K562 (cell line): ENCODE measurements around the gene PKHD1. TPM values are rescaled to one million over a fixed set of nuclear protein-coding genes. Genes with fewer than 3 reads are reported as not detected.

Experiments used
- CBFA2T3 ChIP-seq: fragments of 450-650 bp; IDR thresholded peaks from 2 replicates; pipeline ENCODE4 v1.6.1; 2017
- FOXJ2 ChIP-seq: fragments of 200-800 bp; sonication (Bioruptor generic); IDR thresholded peaks from 2 replicates; pipeline ENCODE4 v1.6.1; 2016; ENCODE audit warnings: missing genetic modification characterization, missing compliant biosample characterization
- GATAD2B ChIP-seq: fragments of 450-650 bp; IDR thresholded peaks from 2 replicates; pipeline ENCODE4 v1.6.1; 2017; ENCODE audit warnings: mild to moderate bottlenecking, borderline replicate concordance
- polyA plus RNA-seq, 8 experiments: library from polyadenylated mRNA; depleted of rRNA in 4 of 8; stranded (reverse) in 5 of 8; unstranded in 3 of 8; fragments of >200 nt; fragmentation: Nextera tagmentation in 2 of 8; fragmentation: Illumina TruSeq in 1 of 8; extraction: Ambion mirVana in 2 of 8; extraction: Trizol in 1 of 8; gene quantifications; 2 replicates each; pipeline versions ENCODE4 v1.2.1 to v1.2.3, GENCODE V29; 2011 to 2014; ENCODE audit warnings: inconsistent platforms in 1 of 8, missing spikeins in 1 of 8
- total RNA-seq, 7 experiments: library from RNA; depleted of rRNA in 6 of 7; stranded (reverse); fragments of >200 nt in 6 of 7; fragmentation: Illumina TruSeq in 2 of 7; extraction: Trizol in 2 of 7; gene quantifications; 2 replicates each; pipeline versions ENCODE4 v1.2.1 to v1.2.3, GENCODE V29; 2011 to 2021; ENCODE audit warnings: low replicate concordance in 1 of 7
- TF ChIP-seq, protein P1 (sequence below): fragments of 450-650 bp; IDR thresholded peaks from 2 replicates; pipeline ENCODE4 v1.6.1; 2016; ENCODE audit warnings: mild to moderate bottlenecking, moderate library complexity

Gene PKHD1
- total and polyA plus RNA-seq, 9 of the 15 experiments (the other 6 are each of a cell fraction or from before 2014, with no cell fraction given): 0.01 to 0.04 (median 0.01) TPM; not detected in 6

DNA sequence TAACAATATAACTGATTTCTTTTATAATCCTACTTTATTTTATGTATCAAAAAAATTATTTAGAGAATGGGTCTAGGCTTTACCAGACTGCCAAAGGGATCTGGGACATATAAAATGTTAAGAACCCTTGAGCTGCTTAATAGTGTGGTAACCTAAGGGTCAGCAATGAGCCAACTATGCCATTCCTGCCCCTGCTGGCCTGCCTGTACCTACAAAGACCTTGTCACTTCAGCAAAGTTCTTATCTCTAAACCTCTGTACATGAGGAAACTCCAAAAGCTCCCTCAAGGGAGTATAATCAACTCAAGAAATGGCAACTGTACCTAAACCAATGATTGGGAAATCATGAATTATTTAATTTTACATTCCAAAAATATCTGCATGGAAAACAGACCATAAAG, 266.9 kb downstream of the PKHD1 start (continued):
- TF ChIP-seq, protein P1, sequence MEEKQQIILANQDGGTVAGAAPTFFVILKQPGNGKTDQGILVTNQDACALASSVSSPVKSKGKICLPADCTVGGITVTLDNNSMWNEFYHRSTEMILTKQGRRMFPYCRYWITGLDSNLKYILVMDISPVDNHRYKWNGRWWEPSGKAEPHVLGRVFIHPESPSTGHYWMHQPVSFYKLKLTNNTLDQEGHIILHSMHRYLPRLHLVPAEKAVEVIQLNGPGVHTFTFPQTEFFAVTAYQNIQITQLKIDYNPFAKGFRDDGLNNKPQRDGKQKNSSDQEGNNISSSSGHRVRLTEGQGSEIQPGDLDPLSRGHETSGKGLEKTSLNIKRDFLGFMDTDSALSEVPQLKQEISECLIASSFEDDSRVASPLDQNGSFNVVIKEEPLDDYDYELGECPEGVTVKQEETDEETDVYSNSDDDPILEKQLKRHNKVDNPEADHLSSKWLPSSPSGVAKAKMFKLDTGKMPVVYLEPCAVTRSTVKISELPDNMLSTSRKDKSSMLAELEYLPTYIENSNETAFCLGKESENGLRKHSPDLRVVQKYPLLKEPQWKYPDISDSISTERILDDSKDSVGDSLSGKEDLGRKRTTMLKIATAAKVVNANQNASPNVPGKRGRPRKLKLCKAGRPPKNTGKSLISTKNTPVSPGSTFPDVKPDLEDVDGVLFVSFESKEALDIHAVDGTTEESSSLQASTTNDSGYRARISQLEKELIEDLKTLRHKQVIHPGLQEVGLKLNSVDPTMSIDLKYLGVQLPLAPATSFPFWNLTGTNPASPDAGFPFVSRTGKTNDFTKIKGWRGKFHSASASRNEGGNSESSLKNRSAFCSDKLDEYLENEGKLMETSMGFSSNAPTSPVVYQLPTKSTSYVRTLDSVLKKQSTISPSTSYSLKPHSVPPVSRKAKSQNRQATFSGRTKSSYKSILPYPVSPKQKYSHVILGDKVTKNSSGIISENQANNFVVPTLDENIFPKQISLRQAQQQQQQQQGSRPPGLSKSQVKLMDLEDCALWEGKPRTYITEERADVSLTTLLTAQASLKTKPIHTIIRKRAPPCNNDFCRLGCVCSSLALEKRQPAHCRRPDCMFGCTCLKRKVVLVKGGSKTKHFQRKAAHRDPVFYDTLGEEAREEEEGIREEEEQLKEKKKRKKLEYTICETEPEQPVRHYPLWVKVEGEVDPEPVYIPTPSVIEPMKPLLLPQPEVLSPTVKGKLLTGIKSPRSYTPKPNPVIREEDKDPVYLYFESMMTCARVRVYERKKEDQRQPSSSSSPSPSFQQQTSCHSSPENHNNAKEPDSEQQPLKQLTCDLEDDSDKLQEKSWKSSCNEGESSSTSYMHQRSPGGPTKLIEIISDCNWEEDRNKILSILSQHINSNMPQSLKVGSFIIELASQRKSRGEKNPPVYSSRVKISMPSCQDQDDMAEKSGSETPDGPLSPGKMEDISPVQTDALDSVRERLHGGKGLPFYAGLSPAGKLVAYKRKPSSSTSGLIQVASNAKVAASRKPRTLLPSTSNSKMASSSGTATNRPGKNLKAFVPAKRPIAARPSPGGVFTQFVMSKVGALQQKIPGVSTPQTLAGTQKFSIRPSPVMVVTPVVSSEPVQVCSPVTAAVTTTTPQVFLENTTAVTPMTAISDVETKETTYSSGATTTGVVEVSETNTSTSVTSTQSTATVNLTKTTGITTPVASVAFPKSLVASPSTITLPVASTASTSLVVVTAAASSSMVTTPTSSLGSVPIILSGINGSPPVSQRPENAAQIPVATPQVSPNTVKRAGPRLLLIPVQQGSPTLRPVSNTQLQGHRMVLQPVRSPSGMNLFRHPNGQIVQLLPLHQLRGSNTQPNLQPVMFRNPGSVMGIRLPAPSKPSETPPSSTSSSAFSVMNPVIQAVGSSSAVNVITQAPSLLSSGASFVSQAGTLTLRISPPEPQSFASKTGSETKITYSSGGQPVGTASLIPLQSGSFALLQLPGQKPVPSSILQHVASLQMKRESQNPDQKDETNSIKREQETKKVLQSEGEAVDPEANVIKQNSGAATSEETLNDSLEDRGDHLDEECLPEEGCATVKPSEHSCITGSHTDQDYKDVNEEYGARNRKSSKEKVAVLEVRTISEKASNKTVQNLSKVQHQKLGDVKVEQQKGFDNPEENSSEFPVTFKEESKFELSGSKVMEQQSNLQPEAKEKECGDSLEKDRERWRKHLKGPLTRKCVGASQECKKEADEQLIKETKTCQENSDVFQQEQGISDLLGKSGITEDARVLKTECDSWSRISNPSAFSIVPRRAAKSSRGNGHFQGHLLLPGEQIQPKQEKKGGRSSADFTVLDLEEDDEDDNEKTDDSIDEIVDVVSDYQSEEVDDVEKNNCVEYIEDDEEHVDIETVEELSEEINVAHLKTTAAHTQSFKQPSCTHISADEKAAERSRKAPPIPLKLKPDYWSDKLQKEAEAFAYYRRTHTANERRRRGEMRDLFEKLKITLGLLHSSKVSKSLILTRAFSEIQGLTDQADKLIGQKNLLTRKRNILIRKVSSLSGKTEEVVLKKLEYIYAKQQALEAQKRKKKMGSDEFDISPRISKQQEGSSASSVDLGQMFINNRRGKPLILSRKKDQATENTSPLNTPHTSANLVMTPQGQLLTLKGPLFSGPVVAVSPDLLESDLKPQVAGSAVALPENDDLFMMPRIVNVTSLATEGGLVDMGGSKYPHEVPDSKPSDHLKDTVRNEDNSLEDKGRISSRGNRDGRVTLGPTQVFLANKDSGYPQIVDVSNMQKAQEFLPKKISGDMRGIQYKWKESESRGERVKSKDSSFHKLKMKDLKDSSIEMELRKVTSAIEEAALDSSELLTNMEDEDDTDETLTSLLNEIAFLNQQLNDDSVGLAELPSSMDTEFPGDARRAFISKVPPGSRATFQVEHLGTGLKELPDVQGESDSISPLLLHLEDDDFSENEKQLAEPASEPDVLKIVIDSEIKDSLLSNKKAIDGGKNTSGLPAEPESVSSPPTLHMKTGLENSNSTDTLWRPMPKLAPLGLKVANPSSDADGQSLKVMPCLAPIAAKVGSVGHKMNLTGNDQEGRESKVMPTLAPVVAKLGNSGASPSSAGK: no peak
- no peak for TF ChIP-seq FOXJ2 (tag)
- TF ChIP-seq CBFA2T3: no peak
- TF ChIP-seq GATAD2B: no peak
